ENCODE measurements around the gene ABCD1. TPM values are rescaled to one million over a fixed set of nuclear protein-coding genes. Genes with fewer than 3 reads are reported as not detected.

ABCD1 gene
- polyA plus RNA-seq, 1 donor, result 13.4 TPM

GRCh38 chrX:153762626-153763173 lies 38.0 kb downstream of the ABCD1 start:
- WGBS (ENCODE audit: insufficient coverage, low lambda C conversion rate), result no CpG with 5 or more reads among the region's 14 CpGs
- no peaks in the 10 kb centered on the region for H3K9me3 ChIP-seq (ENCODE audit: control insufficient read depth, low read depth, low read length)
- no peaks in the 10 kb centered on the region for H3K36me3 ChIP-seq (ENCODE audit: control insufficient read depth, insufficient read depth, low read length)
- no peak overlapping the region for H3K4me3 ChIP-seq (ENCODE audit: low read length)
- no peaks in the 10 kb centered on the region for H3K27me3 ChIP-seq (ENCODE audit: control insufficient read depth, insufficient read depth, low read length)
- DNase-seq, result no peak
- H3K27ac ChIP-seq (ENCODE audit: low read length), result no peak overlapping the region
- peaks cover 5% of the 10 kb centered on the region for H3K4me1 ChIP-seq (ENCODE audit: control insufficient read depth, insufficient read depth, low read length)

- no peaks in the 10 kb centered on the region for H3K27me3 ChIP-seq (ENCODE audit: control insufficient read depth, insufficient read depth, low read length)
- H3K9me3 ChIP-seq (ENCODE audit: control insufficient read depth, low read depth, low read length), result no peaks in the 10 kb centered on the region
- no peak overlapping the region for H3K27ac ChIP-seq (ENCODE audit: low read length)
- no CpG with 5 or more reads among the region's 18 CpGs for WGBS (ENCODE audit: insufficient coverage, low lambda C conversion rate)
- DNase-seq, result no peak
- H3K4me3 ChIP-seq (ENCODE audit: low read length), result no peak overlapping the region
- H3K4me1 ChIP-seq (ENCODE audit: control insufficient read depth, insufficient read depth, low read length), result peaks cover 5% of the 10 kb centered on the region
- H3K36me3 ChIP-seq (ENCODE audit: control insufficient read depth, insufficient read depth, low read length), result no peaks in the 10 kb centered on the region
Observed at GRCh38 chrX:153763298-153763932, 38.8 kb downstream of the ABCD1 start.

- peak; percentile 42 to 53 for DNase-seq
- no peak within 1 kb of the TSS for H3K4me3 ChIP-seq (ENCODE audit: low read length)
- no CpG with 5 or more reads among the region's 26 CpGs for WGBS (ENCODE audit: insufficient coverage, low lambda C conversion rate)
Observed at GRCh38 chrX:153763989-153764755, 39.5 kb downstream of the ABCD1 start, which contains the start of gene PLXNB3. TSS of gene PLXNB3 (plus strand) at chrX:153764249. CDS start at chrX:153765536, 1,287 bp downstream.

GRCh38 chrX:153764786-153765137 lies 40.1 kb downstream of the ABCD1 start:
- H3K9me3 ChIP-seq (ENCODE audit: control insufficient read depth, low read depth, low read length), result no peaks in the 10 kb centered on the region
- no peaks in the 10 kb centered on the region for H3K27me3 ChIP-seq (ENCODE audit: control insufficient read depth, insufficient read depth, low read length)
- DNase-seq, result no peak
- no peak overlapping the region for H3K27ac ChIP-seq (ENCODE audit: low read length)
- no CpG with 5 or more reads among the region's 7 CpGs for WGBS (ENCODE audit: insufficient coverage, low lambda C conversion rate)
- peaks cover 5% of the 10 kb centered on the region for H3K4me1 ChIP-seq (ENCODE audit: control insufficient read depth, insufficient read depth, low read length)
- no peaks in the 10 kb centered on the region for H3K36me3 ChIP-seq (ENCODE audit: control insufficient read depth, insufficient read depth, low read length)
- no peak overlapping the region for H3K4me3 ChIP-seq (ENCODE audit: low read length)

More at GRCh38 chrX:153763989-153764755, 39.5 kb downstream of the ABCD1 start, which contains the start of gene PLXNB3:
- H3K36me3 ChIP-seq (ENCODE audit: control insufficient read depth, insufficient read depth, low read length), result no peaks in the 10 kb centered on the region
- H3K27me3 ChIP-seq (ENCODE audit: control insufficient read depth, insufficient read depth, low read length), result no peaks in the 10 kb centered on the region
- no peaks in the 10 kb centered on the region for H3K9me3 ChIP-seq (ENCODE audit: control insufficient read depth, low read depth, low read length)
- no peak within 1 kb of the TSS for H3K27ac ChIP-seq (ENCODE audit: low read length)
- H3K4me1 ChIP-seq (ENCODE audit: control insufficient read depth, insufficient read depth, low read length), result peaks cover 5% of the 10 kb centered on the region

GRCh38 chrX:153765138-153766079 lies 40.8 kb downstream of the ABCD1 start:
- no peak overlapping the region for H3K27ac ChIP-seq (ENCODE audit: low read length)
- H3K4me1 ChIP-seq (ENCODE audit: control insufficient read depth, insufficient read depth, low read length), result peaks cover 5% of the 10 kb centered on the region
- no peaks in the 10 kb centered on the region for H3K27me3 ChIP-seq (ENCODE audit: control insufficient read depth, insufficient read depth, low read length)
- no peak for DNase-seq
- WGBS (ENCODE audit: insufficient coverage, low lambda C conversion rate), result no CpG with 5 or more reads among the region's 27 CpGs
- no peaks in the 10 kb centered on the region for H3K9me3 ChIP-seq (ENCODE audit: control insufficient read depth, low read depth, low read length)
- H3K4me3 ChIP-seq (ENCODE audit: low read length), result no peak overlapping the region
- no peaks in the 10 kb centered on the region for H3K36me3 ChIP-seq (ENCODE audit: control insufficient read depth, insufficient read depth, low read length)

- Histone ChIP-seq H3K27ac (ENCODE audit: low read length) (no peak overlapping the region), H3K9me3 (ENCODE audit: control insufficient read depth, low read depth, low read length) (no peaks in the 10 kb centered on the region), H3K4me3 (ENCODE audit: low read length) (no peak overlapping the region), H3K4me1 (ENCODE audit: control insufficient read depth, insufficient read depth, low read length) (peaks cover 5% of the 10 kb centered on the region), H3K27me3 (ENCODE audit: control insufficient read depth, insufficient read depth, low read length) (no peaks in the 10 kb centered on the region), H3K36me3 (ENCODE audit: control insufficient read depth, insufficient read depth, low read length) (no peaks in the 10 kb centered on the region)
- DNase-seq, result peak in 1 of 2 donors; percentile 18
- no CpG with 5 or more reads among the region's 21 CpGs for WGBS (ENCODE audit: insufficient coverage, low lambda C conversion rate)
Observed at GRCh38 chrX:153766098-153766817, 41.6 kb downstream of the ABCD1 start.

GRCh38 chrX:153766871-153767673 lies 42.4 kb downstream of the ABCD1 start:
- Histone ChIP-seq H3K9me3 (ENCODE audit: control insufficient read depth, low read depth, low read length) (no peaks in the 10 kb centered on the region), H3K27ac (ENCODE audit: low read length) (no peak overlapping the region), H3K4me1 (ENCODE audit: control insufficient read depth, insufficient read depth, low read length) (peaks cover 5% of the 10 kb centered on the region), H3K27me3 (ENCODE audit: control insufficient read depth, insufficient read depth, low read length) (no peaks in the 10 kb centered on the region), H3K4me3 (ENCODE audit: low read length) (no peak overlapping the region), H3K36me3 (ENCODE audit: control insufficient read depth, insufficient read depth, low read length) (no peaks in the 10 kb centered on the region)
- WGBS (ENCODE audit: insufficient coverage, low lambda C conversion rate), result no CpG with 5 or more reads among the region's 56 CpGs
- no peak for DNase-seq

- H3K27me3 ChIP-seq (ENCODE audit: control insufficient read depth, insufficient read depth, low read length), result no peaks in the 10 kb centered on the region
Observed at GRCh38 chrX:153767674-153768055, 43.0 kb downstream of the ABCD1 start.

More at GRCh38 chrX:153767674-153768055, 43.0 kb downstream of the ABCD1 start:
- H3K9me3 ChIP-seq (ENCODE audit: control insufficient read depth, low read depth, low read length), result no peaks in the 10 kb centered on the region
- H3K4me3 ChIP-seq (ENCODE audit: low read length), result no peak overlapping the region
- DNase-seq, result no peak
- H3K36me3 ChIP-seq (ENCODE audit: control insufficient read depth, insufficient read depth, low read length), result no peaks in the 10 kb centered on the region
- peaks cover 5% of the 10 kb centered on the region for H3K4me1 ChIP-seq (ENCODE audit: control insufficient read depth, insufficient read depth, low read length)
- no peak overlapping the region for H3K27ac ChIP-seq (ENCODE audit: low read length)
- WGBS (ENCODE audit: insufficient coverage, low lambda C conversion rate), result no CpG with 5 or more reads among the region's 20 CpGs

Measured in large intestine (tissue), 3 donors.